DOHH2 (cell line): ENCODE measurements around the gene BRCA1.

Source experiments
- EZH2phosphoT487 ChIP-seq: fragments of 200-600 bp; sonication (generic); IDR thresholded peaks from 2 replicates; pipeline ENCODE4 v1.6.1; 2017; ENCODE audit warnings: borderline replicate concordance, mild to moderate bottlenecking, antibody characterized with exemption, low read length, moderate library complexity, mixed read lengths
- TF ChIP-seq, protein P1 (sequence below): fragments of 200-600 bp; sonication (generic); IDR thresholded peaks from one replicate; pipeline ENCODE4 v1.5.1; 2014; ENCODE audit warnings: antibody characterized with exemption, mild to moderate bottlenecking, low read depth, low read length; ENCODE audit not compliant: poor library complexity, severe bottlenecking

DNA sequence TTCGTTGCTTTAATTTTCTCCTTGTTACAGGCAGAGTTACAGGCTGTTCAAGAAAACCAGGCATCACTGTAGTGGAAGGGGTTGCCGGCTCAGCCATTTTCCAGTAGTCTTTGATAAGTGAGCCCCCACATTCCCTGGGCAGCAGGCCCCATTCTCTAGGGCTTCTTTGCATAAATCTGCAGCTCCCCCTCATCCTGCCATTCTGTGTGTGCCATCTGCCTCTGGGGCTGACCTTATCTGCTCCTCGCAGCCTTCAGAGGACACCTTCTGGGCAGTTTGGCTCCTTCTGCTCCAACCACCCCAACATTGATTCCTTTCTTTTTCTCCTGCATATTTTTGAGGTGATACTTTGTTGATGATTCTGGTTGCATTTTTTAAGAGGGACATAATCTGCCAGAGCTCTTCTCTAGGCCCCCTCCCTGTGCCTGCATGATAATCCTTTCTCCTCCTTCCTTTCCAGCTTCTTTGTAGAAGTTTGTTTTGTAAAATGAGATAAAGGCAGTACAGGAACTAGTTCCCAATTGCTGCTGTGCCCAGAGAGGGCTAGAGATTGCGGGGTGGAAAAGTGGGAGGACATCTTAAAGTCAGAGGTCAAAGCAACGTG lies 83.0 kb downstream of the BRCA1 start:
- TF ChIP-seq, protein P1, sequence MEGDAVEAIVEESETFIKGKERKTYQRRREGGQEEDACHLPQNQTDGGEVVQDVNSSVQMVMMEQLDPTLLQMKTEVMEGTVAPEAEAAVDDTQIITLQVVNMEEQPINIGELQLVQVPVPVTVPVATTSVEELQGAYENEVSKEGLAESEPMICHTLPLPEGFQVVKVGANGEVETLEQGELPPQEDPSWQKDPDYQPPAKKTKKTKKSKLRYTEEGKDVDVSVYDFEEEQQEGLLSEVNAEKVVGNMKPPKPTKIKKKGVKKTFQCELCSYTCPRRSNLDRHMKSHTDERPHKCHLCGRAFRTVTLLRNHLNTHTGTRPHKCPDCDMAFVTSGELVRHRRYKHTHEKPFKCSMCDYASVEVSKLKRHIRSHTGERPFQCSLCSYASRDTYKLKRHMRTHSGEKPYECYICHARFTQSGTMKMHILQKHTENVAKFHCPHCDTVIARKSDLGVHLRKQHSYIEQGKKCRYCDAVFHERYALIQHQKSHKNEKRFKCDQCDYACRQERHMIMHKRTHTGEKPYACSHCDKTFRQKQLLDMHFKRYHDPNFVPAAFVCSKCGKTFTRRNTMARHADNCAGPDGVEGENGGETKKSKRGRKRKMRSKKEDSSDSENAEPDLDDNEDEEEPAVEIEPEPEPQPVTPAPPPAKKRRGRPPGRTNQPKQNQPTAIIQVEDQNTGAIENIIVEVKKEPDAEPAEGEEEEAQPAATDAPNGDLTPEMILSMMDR, result no peak
- no peak for TF ChIP-seq EZH2phosphoT487
